ENCODE measurements around the gene GP2.

Gene GP2
- total RNA-seq, result 0 reads per million in 2 experiments

GRCh38 chr16:20327444-20328041, at the start of gene GP2:
Gene GP2, minus strand, starts transcription at chr16:20327513. Its CDS starts 1,082 bp downstream, at chr16:20326431.
- no peak for DNase-seq (ENCODE audit: low read depth)

GRCh38 chr16:20372701-20373100, 45.4 kb upstream of the GP2 start:
- no peak for DNase-seq (ENCODE audit: low read depth)

GRCh38 chr16:20369452-20370054, 42.2 kb upstream of the GP2 start:
- no peak for DNase-seq (ENCODE audit: low read depth)

GRCh38 chr16:20364051-20364450, 36.7 kb upstream of the GP2 start:
- no peak for DNase-seq (ENCODE audit: low read depth)

- DNase-seq (ENCODE audit: low read depth), result no peak
Observed at GRCh38 chr16:20363191-20363590, 35.9 kb upstream of the GP2 start.

- DNase-seq (ENCODE audit: low read depth), result no peak
Observed at GRCh38 chr16:20359997-20360396, 32.7 kb upstream of the GP2 start.

- no peak for DNase-seq (ENCODE audit: low read depth)
Observed at GRCh38 chr16:20355114-20355782, 27.9 kb upstream of the GP2 start.

- no peak for DNase-seq (ENCODE audit: low read depth)
Observed at GRCh38 chr16:20353379-20353778, 26.1 kb upstream of the GP2 start.

GRCh38 chr16:20352615-20353014, 25.3 kb upstream of the GP2 start, which contains the start of gene UMOD:
Gene UMOD, minus strand, starts transcription at chr16:20352715. Its CDS starts 1,978 bp downstream, at chr16:20350737.
- DNase-seq (ENCODE audit: low read depth), result no peak

GRCh38 chr16:20349615-20350014, 22.3 kb upstream of the GP2 start:
- DNase-seq (ENCODE audit: low read depth), result no peak

- DNase-seq (ENCODE audit: low read depth), result no peak
Observed at GRCh38 chr16:20348365-20349185, 21.3 kb upstream of the GP2 start.

GRCh38 chr16:20347666-20348364, 20.5 kb upstream of the GP2 start:
- no peak for DNase-seq (ENCODE audit: low read depth)

GRCh38 chr16:20344611-20345010, 17.3 kb upstream of the GP2 start:
- no peak for DNase-seq (ENCODE audit: low read depth)

GRCh38 chr16:20339744-20340143, 12.4 kb upstream of the GP2 start:
- DNase-seq (ENCODE audit: low read depth), result no peak

GRCh38 chr16:20336955-20337354, 9.6 kb upstream of the GP2 start:
- no peak for DNase-seq (ENCODE audit: low read depth)

GRCh38 chr16:20334396-20334795, 7.1 kb upstream of the GP2 start:
- DNase-seq (ENCODE audit: low read depth), result no peak

- no peak for DNase-seq (ENCODE audit: low read depth)
Observed at GRCh38 chr16:20333120-20333519, 5.8 kb upstream of the GP2 start.

- DNase-seq (ENCODE audit: low read depth), result no peak
Observed at GRCh38 chr16:20332411-20332810, 5.1 kb upstream of the GP2 start.

GRCh38 chr16:20331635-20332034, 4.3 kb upstream of the GP2 start:
- DNase-seq (ENCODE audit: low read depth), result no peak

GRCh38 chr16:20329392-20330138, 2.3 kb upstream of the GP2 start:
- DNase-seq (ENCODE audit: low read depth), result no peak

GRCh38 chr16:20326321-20326720, 992 bp downstream of the GP2 start:
- DNase-seq (ENCODE audit: low read depth), result no peak

Measured in T follicular helper cell (primary cell).